Activated gamma-delta T cell (primary cell): ENCODE results near the gene TMEM214.

Source experiments
- DNase-seq: peaks from one replicate; lab custom pipeline; 2025; lab: John Stamatoyannopoulos, UW

Gene TMEM214

GRCh38 chr2:27085062-27085672 is 52.4 kb downstream of the TMEM214 start:
- no peak for DNase-seq

- no peak for DNase-seq
Measured at GRCh38 chr2:27085673-27086089, 52.9 kb downstream of the TMEM214 start.

- DNase-seq: peak; percentile 97
Measured at GRCh38 chr2:27086090-27086723, 53.4 kb downstream of the TMEM214 start.

- no peak for DNase-seq
Measured at GRCh38 chr2:27086724-27087593, 54.2 kb downstream of the TMEM214 start, which contains the start of gene KHK. Gene KHK, plus strand, starts transcription at chr2:27086772. Its CDS starts 488 bp downstream, at chr2:27087260.

- DNase-seq: no peak
Measured at GRCh38 chr2:27087823-27088410, 55.2 kb downstream of the TMEM214 start.

GRCh38 chr2:27088634-27089033 is 55.9 kb downstream of the TMEM214 start:
- DNase-seq: no peak

GRCh38 chr2:27089111-27089954 is 56.6 kb downstream of the TMEM214 start:
- no peak for DNase-seq
